Fibroblast of pulmonary artery (primary cell): ENCODE measurements around the gene SAMMSON.

Experiments used
- DNase-seq: peaks from one replicate; pipeline ENCODE4 v3.0.0-alpha.2; 2010; ENCODE audit warnings: low read depth
- H3K4me3 ChIP-seq: replicated peaks from 2 replicates; pipeline ENCODE4 v1.5.1; 2011; ENCODE audit warnings: low read depth, mild to moderate bottlenecking, control low read depth, low read length, moderate library complexity
- CTCF ChIP-seq: IDR thresholded peaks from 2 replicates; pipeline ENCODE4 v1.5.1; 2011; ENCODE audit warnings: mild to moderate bottlenecking, control low read depth, low read length, inconsistent platforms; ENCODE audit errors: missing control alignments

The SAMMSON gene

GRCh38 chr3:70076396-70076795, 76.9 kb downstream of the SAMMSON start:
- H3K4me3 ChIP-seq: no peak overlapping the region
- no peak for DNase-seq
- TF ChIP-seq CTCF: no peak

- DNase-seq: no peak
- no peak for TF ChIP-seq CTCF
- no peak overlapping the region for H3K4me3 ChIP-seq
These were observed 79.2 kb downstream of the SAMMSON start for GRCh38 chr3:70078778-70079177.

GRCh38 chr3:70085613-70086012, 86.1 kb downstream of the SAMMSON start:
- DNase-seq: no peak
- no peak for TF ChIP-seq CTCF
- H3K4me3 ChIP-seq: no peak overlapping the region

- no peak for TF ChIP-seq CTCF
- DNase-seq: no peak
- H3K4me3 ChIP-seq: no peak overlapping the region
These were observed 86.8 kb downstream of the SAMMSON start for GRCh38 chr3:70086336-70086735.

GRCh38 chr3:70090322-70090913, 90.9 kb downstream of the SAMMSON start:
- TF ChIP-seq CTCF: peak; percentile 66
- peak; percentile 40 for DNase-seq
- no peak overlapping the region for H3K4me3 ChIP-seq

GRCh38 chr3:70094197-70094596, 94.7 kb downstream of the SAMMSON start:
- H3K4me3 ChIP-seq: no peak overlapping the region
- no peak for TF ChIP-seq CTCF
- no peak for DNase-seq

- no peak for TF ChIP-seq CTCF
- H3K4me3 ChIP-seq: no peak overlapping the region
- no peak for DNase-seq
These were observed 95.7 kb downstream of the SAMMSON start for GRCh38 chr3:70095260-70095659.
